ENCODE measurements around the gene HNF1A.
"Not testable (repeated sequence)": the region's sequence is repeated elsewhere in the genome, so short reads cannot be mapped to it uniquely, and the experiment has no call there.

Gene HNF1A

GRCh38 chr12:121043067-121043466, 64.7 kb downstream of the HNF1A start:
- DNase-seq = no peak

- DNase-seq = not testable (repeated sequence)
Observed at GRCh38 chr12:121047400-121047799, 69.1 kb downstream of the HNF1A start.

- DNase-seq = no peak
Observed at GRCh38 chr12:121048442-121048841, 70.1 kb downstream of the HNF1A start.

- peak in 1 of 51 donors; percentile 6 for DNase-seq
Observed at GRCh38 chr12:121050725-121051124, 72.4 kb downstream of the HNF1A start.
